AG09309 (cell line): ENCODE data around the gene TGFA.

Experiments
- DNase-seq: peaks from one replicate; pipeline ENCODE4 v3.0.0-alpha.2; 2010; ENCODE audit warnings: low read depth
- H3K4me3 ChIP-seq: 2 replicates; pipeline ENCODE4 v1.5.1; 2011; ENCODE audit warnings: mild to moderate bottlenecking, low read depth, low read length, moderate library complexity; ENCODE audit not compliant: control insufficient read depth
- CTCF ChIP-seq: IDR thresholded peaks from 2 replicates; pipeline ENCODE4 v1.5.1; 2011; ENCODE audit warnings: mild to moderate bottlenecking, low read depth, low read length, inconsistent platforms; ENCODE audit not compliant: insufficient read depth, control insufficient read depth; ENCODE audit errors: missing control alignments

The TGFA gene

DNA sequence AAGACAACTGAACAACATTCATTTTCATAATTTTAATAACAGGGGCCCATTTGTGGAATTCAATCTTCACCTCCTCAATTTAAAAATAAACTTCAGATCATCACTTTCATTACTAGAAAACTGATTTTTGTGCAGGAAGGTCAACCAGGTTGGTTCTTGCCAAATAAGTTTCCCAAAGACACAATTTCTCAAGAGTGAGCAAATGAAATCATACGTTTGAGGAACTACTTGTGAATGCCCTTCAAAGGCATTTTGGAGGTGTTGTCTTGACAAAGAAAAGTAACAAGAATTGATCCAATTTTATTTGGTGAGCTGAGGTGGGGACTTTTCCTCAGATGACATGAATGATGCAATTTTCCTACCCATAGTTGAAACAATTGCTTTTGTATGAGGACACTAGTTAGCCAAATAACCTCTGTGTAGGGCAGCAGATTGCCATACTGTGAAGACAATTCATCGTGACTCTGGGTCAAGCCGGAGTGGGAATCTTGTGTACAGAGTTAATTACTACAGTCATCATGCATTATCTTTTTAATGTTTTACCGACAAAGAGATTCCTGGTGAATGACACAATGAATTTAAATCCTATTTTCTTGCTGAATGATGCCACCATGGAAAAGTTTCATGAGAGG is 121.8 kb downstream of the TGFA start:
- no peak overlapping the region for H3K4me3 ChIP-seq
- no peak for DNase-seq
- no peak for TF ChIP-seq CTCF

DNA sequence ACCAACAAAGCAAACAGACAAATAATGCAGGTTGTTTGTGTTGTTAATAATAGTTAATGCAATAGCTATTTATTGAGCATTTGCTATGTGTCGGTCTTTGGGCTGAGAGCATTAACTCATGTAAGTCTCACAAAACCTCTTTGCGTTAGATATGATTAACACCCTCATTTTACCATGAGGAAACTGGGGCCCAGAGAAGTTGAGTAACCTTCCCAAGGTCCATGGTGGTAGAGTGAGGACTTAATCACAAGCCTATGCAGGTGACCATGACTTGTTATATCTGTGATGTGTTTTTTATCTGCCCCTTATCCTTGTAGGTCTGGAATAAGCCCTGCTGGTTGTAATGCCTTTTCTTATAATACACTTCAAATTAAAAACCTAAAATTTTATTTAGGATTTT is 127.3 kb downstream of the TGFA start:
- TF ChIP-seq CTCF, result no peak
- no peak for DNase-seq
- H3K4me3 ChIP-seq, result no peak overlapping the region

- no peak overlapping the region for H3K4me3 ChIP-seq
- DNase-seq, result no peak
- TF ChIP-seq CTCF, result no peak
Observed at GRCh38 chr2:70425682-70426301, 127.8 kb downstream of the TGFA start.

- H3K4me3 ChIP-seq, result no peak overlapping the region
- TF ChIP-seq CTCF, result no peak
- no peak for DNase-seq
Observed at GRCh38 chr2:70420740-70421139, 132.9 kb downstream of the TGFA start.

DNA sequence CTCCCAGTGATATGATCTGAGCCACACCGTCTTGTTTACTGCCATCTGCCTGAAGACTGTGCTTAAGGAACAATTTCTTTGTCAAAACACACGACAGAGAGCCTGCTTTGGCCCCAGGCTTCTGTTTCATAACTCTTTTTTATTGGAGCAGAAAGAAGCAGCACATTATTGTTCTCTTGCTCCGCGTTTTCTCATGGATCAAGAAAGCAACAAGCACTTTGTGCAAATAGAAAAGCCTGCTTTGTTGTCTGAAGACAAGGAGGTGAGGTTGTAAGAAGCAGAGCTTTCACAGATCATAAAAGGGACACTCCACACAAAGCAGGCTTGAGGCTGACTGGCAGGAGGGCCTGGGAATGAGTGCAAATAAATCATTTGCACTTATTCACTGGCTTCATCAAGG is 133.5 kb downstream of the TGFA start:
- no peak overlapping the region for H3K4me3 ChIP-seq
- DNase-seq, result no peak
- TF ChIP-seq CTCF, result no peak

GRCh38 chr2:70418514-70418913 is 135.1 kb downstream of the TGFA start:
- H3K4me3 ChIP-seq, result no peak overlapping the region
- DNase-seq, result no peak
- no peak for TF ChIP-seq CTCF
